Colonic mucosa (tissue), 4 donors: ENCODE data around the gene SUGCT. TPM values are rescaled to one million over a fixed set of nuclear protein-coding genes. Genes with fewer than 3 reads are reported as not detected.
"Not testable (repeated sequence)": the region's sequence is repeated elsewhere in the genome, so short reads cannot be mapped to it uniquely, and the experiment has no call there.

ENCODE experiments used
- DNase-seq: peaks from one replicate; pipeline ENCODE4 v3.0.0-alpha.2; 2020
- H3K27ac ChIP-seq: fragments of 200-600 bp; one replicate; pipeline ENCODE4 v1.8.0; 2021
- H3K27me3 ChIP-seq: fragments of 200-600 bp; one replicate; pipeline ENCODE4 v1.8.0; 2021
- H3K36me3 ChIP-seq: fragments of 200-600 bp; one replicate; pipeline ENCODE4 v1.8.0; 2021
- H3K4me1 ChIP-seq: fragments of 200-600 bp; one replicate; pipeline ENCODE4 v1.8.0; 2021; ENCODE audit warnings: mild to moderate bottlenecking
- H3K4me3 ChIP-seq: fragments of 200-600 bp; one replicate; pipeline ENCODE4 v1.8.0; 2021
- H3K9ac ChIP-seq, 2 donors: one replicate each; pipeline ENCODE4 v1.7.0; 2013; ENCODE audit warnings: control low read depth in 2 of 2, low read depth in 2 of 2, low read length in 2 of 2
- H3K9me3 ChIP-seq: fragments of 200-600 bp; one replicate; pipeline ENCODE4 v1.8.0; 2021
- CTCF ChIP-seq: fragments of 200-600 bp; IDR thresholded peaks from one replicate; pipeline ENCODE4 v1.8.0; 2022; ENCODE audit warnings: antibody characterized with exemption, mild to moderate bottlenecking
- intact Hi-C: fragments of 100-400 bp; cut with DNase I; formaldehyde crosslinking; loops from one replicate; pipeline ENCODE4 v1.14.1; 2022
- total RNA-seq, 2 donors: library from RNA; stranded (reverse); fragmentation: NEBNext Ultra II Directional in 1 of 2; extraction: Animal tissue kit (Norgen Biotek cat#: 25700) in 1 of 2; gene quantifications; one replicate each; pipeline ENCODE4 v1.2.1, GENCODE V29; 2021
- donor health status: healthy.
- donor health status: DM: no; HTN: no; CAD: no.
- donor health status: DM: no; HTN: no; CAD: no.

The SUGCT gene
- total RNA-seq, 2 donors from 2014 or later, result 3.6 to 15.1 TPM

- H3K27ac ChIP-seq, result no peak overlapping the region
- no peak overlapping the region for H3K9ac ChIP-seq
- H3K4me3 ChIP-seq, result no peak overlapping the region
- H3K36me3 ChIP-seq, result no peaks in the 10 kb centered on the region
- H3K9me3 ChIP-seq, result no peaks in the 10 kb centered on the region
- no peaks in the 10 kb centered on the region for H3K4me1 ChIP-seq
- no peak for TF ChIP-seq CTCF
- no peaks in the 10 kb centered on the region for H3K27me3 ChIP-seq
- DNase-seq, result no peak
- intact Hi-C loops, result no loop called here
Measured at GRCh38 chr7:40595129-40595528, 460.3 kb downstream of the SUGCT start.

GRCh38 chr7:40595832-40596231 is 461.0 kb downstream of the SUGCT start:
- Histone ChIP-seq H3K27ac (no peak overlapping the region), H3K36me3 (no peaks in the 10 kb centered on the region), H3K4me3 (no peak overlapping the region), H3K4me1 (no peaks in the 10 kb centered on the region), H3K27me3 (no peaks in the 10 kb centered on the region), H3K9ac (no peak overlapping the region), H3K9me3 (no peaks in the 10 kb centered on the region)
- no peak for DNase-seq
- intact Hi-C loops, result no loop called here
- TF ChIP-seq CTCF, result no peak

GRCh38 chr7:40597517-40597916 is 462.7 kb downstream of the SUGCT start:
- intact Hi-C loops, result no loop called here
- H3K9ac ChIP-seq, result no peak overlapping the region
- no peaks in the 10 kb centered on the region for H3K9me3 ChIP-seq
- H3K27ac ChIP-seq, result no peak overlapping the region
- no peaks in the 10 kb centered on the region for H3K27me3 ChIP-seq
- no peak for DNase-seq
- no peak overlapping the region for H3K4me3 ChIP-seq
- no peak for TF ChIP-seq CTCF
- no peaks in the 10 kb centered on the region for H3K36me3 ChIP-seq
- H3K4me1 ChIP-seq, result no peaks in the 10 kb centered on the region

- H3K27me3 ChIP-seq, result no peaks in the 10 kb centered on the region
- intact Hi-C loops, result no loop called here
- no peaks in the 10 kb centered on the region for H3K36me3 ChIP-seq
- no peak for TF ChIP-seq CTCF
- no peak overlapping the region for H3K9ac ChIP-seq
- no peaks in the 10 kb centered on the region for H3K4me1 ChIP-seq
- H3K4me3 ChIP-seq, result no peak overlapping the region
- no peak overlapping the region for H3K27ac ChIP-seq
- no peaks in the 10 kb centered on the region for H3K9me3 ChIP-seq
- DNase-seq, result no peak
Measured at GRCh38 chr7:40598915-40599314, 464.1 kb downstream of the SUGCT start.

GRCh38 chr7:40599836-40600235 is 465.0 kb downstream of the SUGCT start:
- no peaks in the 10 kb centered on the region for H3K36me3 ChIP-seq
- no peaks in the 10 kb centered on the region for H3K9me3 ChIP-seq
- no peaks in the 10 kb centered on the region for H3K27me3 ChIP-seq
- H3K4me1 ChIP-seq, result no peaks in the 10 kb centered on the region
- H3K9ac ChIP-seq, result no peak overlapping the region
- no peak for DNase-seq
- no peak for TF ChIP-seq CTCF
- H3K4me3 ChIP-seq, result no peak overlapping the region
- intact Hi-C loops, result loop anchor here (10.0 kb wide), 1 partner anchor 255 kb away; no protein-coding TSS in a partner anchor
- no peak overlapping the region for H3K27ac ChIP-seq

DNA sequence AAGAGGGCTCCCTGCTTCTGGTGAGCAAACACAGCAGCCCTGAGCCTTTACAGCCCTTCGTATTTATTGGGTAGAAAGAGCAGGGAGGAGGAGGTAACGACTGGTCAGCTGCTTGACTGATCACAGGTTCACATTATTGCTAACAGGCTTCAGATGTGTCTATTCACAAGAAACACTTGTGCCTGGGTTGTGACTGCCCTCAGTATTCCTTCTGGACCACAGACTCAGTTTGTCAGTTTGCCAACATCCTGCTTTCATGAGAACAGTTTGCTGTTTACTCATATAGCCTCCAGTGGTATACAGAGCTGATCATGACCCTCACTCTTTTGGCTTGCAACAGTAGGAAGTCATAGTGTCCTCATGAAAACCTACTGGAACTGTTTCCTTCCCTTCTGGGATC is 467.5 kb downstream of the SUGCT start:
- DNase-seq, H3K36me3 ChIP-seq, H3K9ac ChIP-seq, H3K4me3 ChIP-seq, H3K27ac ChIP-seq, H3K4me1 ChIP-seq, H3K27me3 ChIP-seq, H3K9me3 ChIP-seq: not testable (repeated sequence)
- intact Hi-C loops, result loop anchor here (10.0 kb wide), 1 partner anchor 258 kb away; no protein-coding TSS in a partner anchor
